Activated CD4-positive, alpha-beta memory T cell treated with anti-CD3 and anti-CD28 coated beads, Interleukin-2, amount 10 ng/mL, durations not matched to agents 7 days and 5 days (primary cell): Measurements from ENCODE around the gene LRFN4. TPM values are rescaled to one million over a fixed set of nuclear protein-coding genes. Genes with fewer than 3 reads are reported as not detected.

Experiments used
- CTCF ChIA-PET: fragments of 350-600 bp; sonication (Branson Sonifier 250); formaldehyde crosslinking; loops from one replicate; lab custom pipeline; 2021; ENCODE audit warnings: antibody characterized with exemption, inconsistent platforms; lab: Charles Lee
- POLR2A ChIA-PET: fragments of 350-600 bp; sonication (Branson Sonifier 250); formaldehyde crosslinking; loops from one replicate; lab custom pipeline; 2021; ENCODE audit warnings: antibody characterized with exemption; lab: Charles Lee
- DNase-seq: peaks from one replicate; pipeline ENCODE4 v3.0.0-alpha.2; 2020
- H3K27ac Mint-ChIP-seq: one replicate; pipeline ENCODE4 v1.8.0; 2021; ENCODE audit warnings: mild to moderate bottlenecking, mixed read lengths
- H3K27me3 Mint-ChIP-seq: one replicate; pipeline ENCODE4 v1.8.0; 2021; ENCODE audit warnings: mixed read lengths
- H3K36me3 Mint-ChIP-seq: one replicate; pipeline ENCODE4 v1.8.0; 2021; ENCODE audit warnings: low read depth, mixed read lengths
- H3K4me1 Mint-ChIP-seq: one replicate; pipeline ENCODE4 v1.8.0; 2021; ENCODE audit warnings: mixed read lengths
- H3K4me3 Mint-ChIP-seq: one replicate; pipeline ENCODE4 v1.8.0; 2021; ENCODE audit warnings: mild to moderate bottlenecking, mixed read lengths
- H3K9me3 Mint-ChIP-seq: one replicate; pipeline ENCODE4 v1.8.0; 2021; ENCODE audit warnings: mixed read lengths
- total RNA-seq, 2 experiments: library from RNA; stranded (reverse); gene quantifications; one replicate each; pipeline ENCODE4 v1.2.3, GENCODE V29; 2021

The LRFN4 gene
- total RNA-seq, 2 experiments from 2014 or later: 23.2 to 28.3 TPM

DNA sequence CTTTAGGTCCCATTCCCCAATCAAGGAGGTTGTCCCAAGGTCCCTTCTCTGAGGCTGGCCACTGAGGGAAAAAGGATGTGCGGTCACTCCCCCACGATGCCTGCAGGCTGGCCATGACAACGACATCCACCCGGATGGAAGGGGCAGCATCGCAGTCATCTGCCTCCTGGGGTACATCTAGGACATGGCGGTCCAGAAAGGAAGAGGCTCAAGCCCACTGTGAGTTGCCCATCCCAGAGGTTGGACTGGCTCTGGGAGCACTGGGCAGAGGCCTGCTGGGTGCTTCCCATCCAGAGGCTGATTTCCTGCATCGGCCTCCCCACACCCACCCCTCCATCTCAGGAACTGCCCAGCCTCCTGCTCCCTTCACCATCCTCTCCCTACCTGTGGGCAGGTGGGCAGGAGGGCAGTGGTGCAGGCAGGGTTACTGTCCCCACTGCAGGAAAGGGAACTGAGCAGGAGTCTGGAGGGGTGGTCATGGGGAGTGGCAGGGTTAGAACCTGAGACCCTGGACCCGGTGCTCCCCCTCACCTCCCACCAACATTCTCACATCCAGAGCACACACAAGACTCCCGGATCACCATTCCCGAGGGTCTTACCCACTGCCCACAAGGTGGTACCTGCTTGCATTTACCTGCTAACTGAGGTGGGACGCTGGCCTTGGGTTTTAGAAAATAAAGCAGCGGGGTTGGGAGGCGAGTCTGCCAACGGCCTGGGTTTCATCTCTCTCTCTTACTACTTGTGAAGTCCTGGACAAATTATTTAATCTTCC lies 9.2 kb upstream of the LRFN4 start:
- Mint-ChIP-seq H3K27me3 (no peaks in the 10 kb centered on the region), H3K9me3 (no peaks in the 10 kb centered on the region), H3K4me3 (no peak overlapping the region), H3K36me3 (peaks cover 8% of the 10 kb centered on the region), H3K4me1 (peaks cover 41% of the 10 kb centered on the region), H3K27ac (no peak overlapping the region)
- ChIA-PET CTCF (no interaction called here), POLR2A (no interaction called here)
- DNase-seq: no peak

DNA sequence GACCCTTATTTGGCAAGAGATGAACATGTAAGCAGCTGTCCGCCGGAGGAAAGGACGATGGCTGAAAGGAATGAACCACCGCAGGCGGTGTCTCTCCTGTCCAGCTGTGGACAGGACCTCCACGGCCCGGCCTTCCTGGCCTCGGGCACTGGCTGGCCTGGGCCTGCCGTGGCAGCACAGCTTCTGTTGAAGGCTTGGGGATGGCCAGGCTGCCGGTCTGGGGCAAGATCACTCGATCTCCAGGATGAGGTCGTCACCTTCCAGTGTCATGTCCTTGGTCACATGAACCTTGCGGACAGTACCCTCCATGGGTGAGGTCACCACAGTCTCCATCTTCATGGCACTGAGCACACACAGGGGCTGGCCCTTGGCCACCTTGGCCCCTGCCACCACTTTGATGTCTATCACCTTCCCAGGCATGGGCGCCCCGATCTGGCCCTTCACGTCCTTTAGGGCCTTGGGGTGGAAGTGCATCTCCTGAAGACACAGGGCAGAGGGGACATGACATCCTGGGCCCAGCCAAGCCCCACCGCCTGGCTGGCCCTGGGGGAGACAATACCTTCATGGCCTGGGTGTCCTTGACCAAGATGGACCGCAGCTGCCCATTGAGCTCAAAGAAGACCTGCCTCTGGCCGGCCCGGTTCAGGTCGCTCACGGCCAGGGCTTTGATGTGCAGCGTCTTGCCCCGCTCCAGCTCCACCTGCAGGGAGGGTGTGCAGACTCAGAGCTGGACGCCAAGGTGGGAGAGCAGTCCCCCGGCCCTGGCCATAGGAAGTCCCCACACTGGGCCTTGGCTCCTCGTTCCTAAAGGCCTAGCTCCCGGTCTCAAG lies 8.0 kb upstream of the LRFN4 start:
- Mint-ChIP-seq H3K9me3 (no peaks in the 10 kb centered on the region), H3K4me1 (peaks cover 39% of the 10 kb centered on the region), H3K27ac (no peak overlapping the region), H3K4me3 (no peak overlapping the region), H3K36me3 (peaks cover 7% of the 10 kb centered on the region), H3K27me3 (no peaks in the 10 kb centered on the region)
- ChIA-PET CTCF (no interaction called here), POLR2A (no interaction called here)
- DNase-seq: no peak

DNA sequence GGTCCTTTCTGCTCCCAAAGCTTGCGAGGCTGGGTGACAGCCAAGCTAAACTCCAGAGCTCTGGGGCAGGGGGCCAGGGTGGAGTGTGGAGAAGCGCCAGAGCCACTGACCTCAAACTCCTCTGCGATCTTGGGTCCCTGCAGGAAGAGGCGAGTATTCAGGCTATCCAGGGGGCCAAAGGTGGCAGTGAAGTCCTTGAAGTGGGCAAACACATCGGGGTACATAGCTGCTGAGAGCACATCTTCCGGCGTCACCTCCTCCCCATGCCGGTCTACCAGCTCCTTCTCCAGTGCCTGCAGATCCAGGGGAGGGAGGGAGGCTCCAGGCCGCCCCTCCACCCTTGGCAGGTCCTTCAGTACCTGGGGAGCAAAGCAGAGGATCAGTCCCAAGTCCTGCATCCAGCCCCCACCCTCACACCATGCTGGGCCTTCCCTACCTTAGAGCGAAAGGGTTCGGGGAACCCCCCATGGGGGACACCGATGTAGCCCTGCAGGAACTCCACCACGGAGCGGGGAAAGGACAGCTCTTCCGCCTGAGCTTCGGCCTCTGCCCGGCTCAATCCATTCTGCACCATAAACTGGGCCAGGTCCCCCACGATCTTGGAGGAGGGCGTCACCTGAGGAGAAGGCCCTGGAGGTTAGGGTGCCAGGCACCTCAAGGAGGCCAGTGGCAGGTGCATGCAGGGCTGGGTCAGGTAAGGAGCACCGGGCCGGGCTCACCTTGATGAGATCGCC lies 7.2 kb upstream of the LRFN4 start:
- no peak for DNase-seq
- POLR2A ChIA-PET: interaction anchor here (0.6 kb wide), 1 partner anchor 38 kb away, joined by 4 read pairs; no protein-coding TSS in a partner anchor
- H3K4me3 Mint-ChIP-seq: no peak overlapping the region
- H3K4me1 Mint-ChIP-seq: peaks cover 32% of the 10 kb centered on the region
- H3K36me3 Mint-ChIP-seq: peaks cover 7% of the 10 kb centered on the region
- CTCF ChIA-PET: no interaction called here
- H3K27me3 Mint-ChIP-seq: no peaks in the 10 kb centered on the region
- no peak overlapping the region for H3K27ac Mint-ChIP-seq
- H3K9me3 Mint-ChIP-seq: no peaks in the 10 kb centered on the region

DNA sequence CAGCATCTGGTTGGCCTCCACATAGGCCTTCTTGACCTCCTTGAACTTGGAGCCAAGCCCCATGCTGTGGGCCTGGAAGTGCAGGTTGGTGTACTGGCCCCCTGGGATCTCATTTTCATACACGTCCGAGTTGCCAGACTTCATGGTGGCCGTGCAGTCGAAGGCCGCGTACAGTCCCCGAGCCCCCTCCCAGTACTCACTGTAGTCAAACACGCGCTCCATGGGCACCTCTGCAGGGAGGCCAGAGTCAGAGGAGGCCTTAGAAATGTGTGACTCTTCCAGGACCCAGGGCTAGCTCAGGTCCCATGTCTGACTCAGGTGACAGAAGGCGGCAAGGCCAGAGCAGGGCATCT lies 6.7 kb upstream of the LRFN4 start:
- peaks cover 2% of the 10 kb centered on the region for H3K36me3 Mint-ChIP-seq
- no peaks in the 10 kb centered on the region for H3K9me3 Mint-ChIP-seq
- no peaks in the 10 kb centered on the region for H3K27me3 Mint-ChIP-seq
- POLR2A ChIA-PET: no interaction called here
- CTCF ChIA-PET: no interaction called here
- H3K4me1 Mint-ChIP-seq: peaks cover 30% of the 10 kb centered on the region
- no peak for DNase-seq
- H3K4me3 Mint-ChIP-seq: no peak overlapping the region
- H3K27ac Mint-ChIP-seq: no peak overlapping the region

DNA sequence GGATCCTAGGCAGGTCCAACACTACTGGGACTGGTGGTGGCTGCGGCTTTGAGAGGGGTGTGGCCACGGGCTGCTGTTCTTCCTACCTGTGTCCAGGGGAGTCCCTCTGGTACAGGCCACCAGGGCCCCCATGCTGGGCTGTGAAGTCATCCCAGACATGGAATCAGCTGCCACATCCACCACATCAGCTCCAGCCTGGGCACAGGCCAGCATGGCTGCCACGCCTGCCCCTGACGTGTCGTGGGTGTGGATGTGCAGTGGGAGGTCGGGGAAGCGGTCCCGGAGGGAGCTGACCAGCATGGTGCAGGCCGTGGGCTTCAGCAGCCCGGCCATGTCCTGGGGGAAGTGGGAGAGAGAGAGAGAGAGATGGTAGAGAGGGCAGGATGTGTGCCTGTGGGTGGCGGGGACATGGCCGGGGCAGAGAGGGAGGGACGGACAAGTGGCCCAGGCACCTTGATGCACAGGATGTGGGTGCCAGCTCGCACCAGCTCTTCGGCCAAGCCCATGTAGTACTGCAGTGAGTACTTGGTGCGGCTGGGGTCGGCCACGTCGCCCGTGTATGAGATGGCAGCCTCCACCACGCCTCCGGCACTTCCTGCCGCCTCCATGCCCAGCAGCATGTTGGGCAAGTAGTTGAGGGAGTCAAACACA lies 6.2 kb upstream of the LRFN4 start:
- no peaks in the 10 kb centered on the region for H3K36me3 Mint-ChIP-seq
- no peak overlapping the region for H3K27ac Mint-ChIP-seq
- DNase-seq: no peak
- CTCF ChIA-PET: interaction anchor here (1.8 kb wide), 1 partner anchor 8 kb away, joined by 15 read pairs; the partner anchor contains the start of gene RCE1
- no peaks in the 10 kb centered on the region for H3K9me3 Mint-ChIP-seq
- POLR2A ChIA-PET: interaction anchor here (6.1 kb wide), 1 partner anchor 7 kb away, joined by 177 read pairs; the partner anchor contains the start of gene RCE1
- H3K27me3 Mint-ChIP-seq: no peaks in the 10 kb centered on the region
- H3K4me1 Mint-ChIP-seq: peaks cover 32% of the 10 kb centered on the region
- no peak overlapping the region for H3K4me3 Mint-ChIP-seq

DNA sequence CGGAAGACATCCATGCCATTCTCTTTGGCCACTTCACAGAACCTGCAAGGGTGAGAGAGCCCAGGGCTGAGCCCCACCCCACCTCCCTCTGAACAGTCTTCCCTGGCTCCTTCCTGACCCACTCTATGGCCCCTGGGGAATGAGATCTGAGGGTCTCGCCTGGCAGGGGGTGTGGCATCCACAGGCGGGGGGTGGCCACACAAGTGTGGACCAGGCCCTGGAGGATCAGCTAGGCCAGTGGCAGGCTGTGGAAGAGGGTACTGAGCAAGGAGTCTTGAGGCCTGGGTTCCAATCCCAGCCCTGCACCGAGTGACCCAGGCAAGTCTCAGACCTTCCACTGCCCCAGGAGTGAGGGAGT lies 5.6 kb upstream of the LRFN4 start:
- H3K4me1 Mint-ChIP-seq: peaks cover 34% of the 10 kb centered on the region
- no peaks in the 10 kb centered on the region for H3K9me3 Mint-ChIP-seq
- no peaks in the 10 kb centered on the region for H3K27me3 Mint-ChIP-seq
- no peak overlapping the region for H3K4me3 Mint-ChIP-seq
- no peaks in the 10 kb centered on the region for H3K36me3 Mint-ChIP-seq
- ChIA-PET CTCF (interaction anchor here (1.1 to 1.8 kb wide), 2 partner anchors 9 to 12 kb away, joined by 4 to 15 read pairs; partner anchors contain the start of gene RCE1), POLR2A (interaction anchor here (6.1 kb wide), 1 partner anchor 8 kb away, joined by 177 read pairs; the partner anchor contains the start of gene RCE1)
- no peak overlapping the region for H3K27ac Mint-ChIP-seq
- no peak for DNase-seq

DNA sequence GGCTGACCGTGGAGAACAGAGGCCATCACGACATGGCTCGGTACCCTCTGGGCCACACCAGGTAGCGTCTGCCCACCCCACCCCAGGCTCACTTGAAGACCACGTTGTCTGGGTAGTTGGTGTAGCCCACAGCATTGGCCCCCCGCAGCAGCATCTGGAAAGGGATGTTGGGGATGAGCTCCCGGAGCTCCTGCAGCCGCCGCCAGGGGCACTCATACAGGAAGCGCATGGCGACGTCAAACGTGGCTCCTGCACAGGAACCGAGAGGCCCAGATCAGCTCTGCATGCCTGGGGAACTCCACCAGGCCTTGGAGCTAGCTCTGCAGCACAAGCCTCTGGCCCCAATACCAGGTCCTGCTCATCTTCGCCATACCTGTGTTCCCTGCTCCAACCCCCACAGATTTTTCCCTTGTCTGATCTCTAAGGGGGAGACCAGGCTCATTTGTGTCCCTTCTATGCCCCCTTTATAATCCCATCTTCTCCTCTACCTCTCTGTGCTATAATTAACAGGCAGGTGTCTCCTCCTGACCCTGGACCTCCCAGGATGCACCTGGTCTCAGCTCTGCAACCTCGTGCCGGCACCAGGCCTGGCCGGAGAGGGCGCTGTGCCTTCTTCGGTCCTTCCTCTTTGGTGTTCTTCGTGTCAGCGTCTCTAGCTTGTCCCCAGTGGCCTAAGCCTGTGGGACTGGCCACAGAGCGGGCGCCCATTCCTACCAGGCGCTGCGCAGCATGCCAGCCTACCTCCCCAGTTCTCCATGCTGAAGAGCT lies 5.0 kb upstream of the LRFN4 start:
- peak; percentile 51 for DNase-seq

DNA sequence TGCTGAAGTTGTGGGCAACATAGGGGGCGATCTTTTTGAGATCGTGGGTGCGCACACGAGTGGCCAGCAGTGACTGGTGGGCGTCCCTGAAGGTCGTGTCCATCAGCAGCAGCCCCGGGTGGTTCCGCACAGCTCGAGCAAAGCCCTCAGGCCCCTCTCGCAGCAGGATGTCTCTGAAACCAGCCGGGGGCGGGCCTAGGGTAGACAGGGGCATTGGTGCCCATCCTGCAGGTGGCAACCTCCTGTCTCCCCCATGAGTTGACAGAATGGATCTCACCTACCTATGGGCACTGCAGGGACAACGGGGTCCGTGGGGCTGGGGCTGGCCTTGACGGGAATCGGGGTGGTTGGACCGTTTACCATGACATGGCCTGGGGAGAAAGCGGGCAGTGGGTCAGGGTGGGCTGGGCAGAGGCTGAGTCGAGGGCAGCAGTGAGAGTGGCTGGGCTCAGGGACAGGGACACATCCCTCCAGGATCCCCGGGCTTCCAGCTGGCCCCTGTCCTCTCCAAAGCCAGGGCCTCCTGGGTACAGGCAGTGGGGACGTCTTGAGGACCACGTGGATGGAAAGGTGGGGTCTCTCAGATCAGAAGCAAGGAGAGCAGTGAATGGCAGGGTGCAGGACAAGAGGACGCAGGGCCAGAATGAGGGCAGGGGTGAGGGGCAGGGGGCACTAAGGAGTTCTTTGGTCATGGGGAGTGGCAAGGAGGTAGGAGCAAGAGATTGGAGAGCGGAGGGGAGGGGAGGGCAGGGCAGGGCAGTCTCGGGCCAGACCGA lies 4.2 kb upstream of the LRFN4 start:
- Mint-ChIP-seq H3K27ac (peak overlapping the region; percentile 62), H3K9me3 (no peaks in the 10 kb centered on the region), H3K36me3 (no peaks in the 10 kb centered on the region), H3K4me1 (peaks cover 30% of the 10 kb centered on the region), H3K27me3 (no peaks in the 10 kb centered on the region), H3K4me3 (no peak overlapping the region)
- no peak for DNase-seq
- ChIA-PET CTCF (interaction anchor here (1.1 to 1.8 kb wide), 2 partner anchors 10 to 13 kb away, joined by 4 to 15 read pairs; partner anchors contain the start of gene RCE1), POLR2A (interaction anchor here (1.1 to 6.1 kb wide), 2 partner anchors 9 to 236 kb away, joined by 5 to 177 read pairs; partner anchors contain the start of genes RBM14 and RCE1)

More for the DNA sequence above, 5.0 kb upstream of the LRFN4 start:
- Mint-ChIP-seq H3K9me3 (no peaks in the 10 kb centered on the region), H3K27me3 (no peaks in the 10 kb centered on the region), H3K4me3 (no peak overlapping the region), H3K4me1 (peaks cover 30% of the 10 kb centered on the region), H3K36me3 (no peaks in the 10 kb centered on the region), H3K27ac (peak overlapping the region; percentile 62)
- ChIA-PET POLR2A (interaction anchor here (1.1 to 6.1 kb wide), 2 partner anchors 8 to 235 kb away, joined by 5 to 177 read pairs; partner anchors contain the start of genes RBM14 and RCE1), CTCF (interaction anchor here (0.7 to 1.8 kb wide), 3 partner anchors 9 to 13 kb away, joined by 3 to 15 read pairs (median 4); partner anchors contain the start of gene RCE1)

DNA sequence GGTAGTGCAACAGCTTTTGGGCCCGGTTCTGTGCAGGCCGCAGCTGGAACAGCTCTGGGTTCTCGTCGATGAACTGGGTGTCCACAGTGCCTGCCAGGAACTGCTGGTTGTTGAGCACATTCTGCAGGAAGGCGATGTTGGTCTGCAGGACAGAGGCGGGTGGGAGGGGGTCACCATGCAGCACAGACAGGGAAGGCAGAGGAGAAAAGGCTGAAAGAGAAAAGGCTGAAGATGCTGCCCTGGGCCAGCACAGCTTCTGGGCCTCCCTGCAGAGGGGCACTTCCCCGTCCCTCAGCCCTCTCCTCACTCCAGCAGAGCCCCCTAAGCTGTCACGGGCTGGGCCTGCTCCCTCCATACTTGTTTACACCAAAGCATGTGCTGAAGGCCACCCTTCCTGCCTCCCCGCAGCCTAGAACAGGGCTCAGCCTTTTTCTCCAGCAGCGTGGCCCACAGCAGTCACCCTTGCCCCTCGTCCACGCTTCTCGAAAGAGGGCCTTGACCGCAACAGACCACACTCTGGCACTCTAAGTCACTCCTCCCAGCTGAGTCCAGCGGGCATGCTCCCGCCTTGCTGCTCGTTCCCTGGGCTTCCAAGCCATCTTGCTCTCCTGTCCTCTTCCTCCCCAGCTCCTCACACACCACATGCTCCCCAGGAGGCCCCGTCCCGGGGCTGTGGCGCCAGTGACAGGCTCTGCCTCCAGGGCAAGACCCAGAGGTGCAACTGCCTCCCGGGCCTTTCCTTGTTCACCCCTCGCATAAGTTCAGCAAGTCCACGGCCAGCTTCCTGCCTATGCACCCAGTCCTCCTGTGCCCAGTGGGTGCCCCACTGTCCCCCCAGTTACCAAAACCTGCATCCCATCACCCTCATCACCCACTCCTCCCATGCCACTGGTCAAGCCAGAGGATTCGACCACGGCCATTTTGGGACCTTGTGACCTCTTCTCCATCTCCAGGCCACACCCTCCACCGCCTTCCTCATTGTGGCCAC lies 3.3 kb upstream of the LRFN4 start:
- ChIA-PET CTCF (interaction anchor here (2.7 kb wide), 1 partner anchor 10 kb away, joined by 21 read pairs; the partner anchor contains the start of gene RCE1), POLR2A (interaction anchor here (1.1 to 6.1 kb wide), 2 partner anchors 10 to 237 kb away, joined by 5 to 177 read pairs; partner anchors contain the start of genes RBM14 and RCE1)
- Mint-ChIP-seq H3K4me1 (peaks cover 35% of the 10 kb centered on the region), H3K27me3 (no peaks in the 10 kb centered on the region), H3K9me3 (no peaks in the 10 kb centered on the region), H3K36me3 (no peaks in the 10 kb centered on the region), H3K4me3 (no peak overlapping the region), H3K27ac (no peak overlapping the region)
- DNase-seq: no peak

DNA sequence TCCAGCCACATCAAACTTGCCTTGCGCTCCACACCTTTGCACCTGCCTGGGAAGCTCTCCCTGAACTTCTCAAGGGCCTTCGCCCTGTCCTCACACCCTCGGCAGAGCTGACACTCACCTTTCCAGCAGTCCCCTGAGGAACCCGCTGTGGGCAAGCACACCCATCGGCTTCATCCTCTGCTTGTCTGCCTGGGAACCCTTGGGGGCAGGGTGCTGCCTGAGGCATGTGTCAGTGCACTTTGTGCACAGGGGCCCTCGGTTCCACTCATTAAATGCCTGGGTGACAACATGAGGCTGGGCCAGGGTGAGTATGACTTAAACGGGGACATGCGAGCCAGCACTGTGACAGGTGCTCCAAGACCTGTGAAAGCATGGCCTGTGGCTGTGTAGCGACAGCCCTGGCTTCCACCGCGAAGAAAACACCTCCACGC lies 2.6 kb upstream of the LRFN4 start:
- H3K4me1 Mint-ChIP-seq: peaks cover 35% of the 10 kb centered on the region
- ChIA-PET POLR2A (interaction anchor here (6.1 kb wide), 1 partner anchor 11 kb away, joined by 177 read pairs; the partner anchor contains the start of gene RCE1), CTCF (interaction anchor here (2.7 kb wide), 1 partner anchor 10 kb away, joined by 21 read pairs; the partner anchor contains the start of gene RCE1)
- no peaks in the 10 kb centered on the region for H3K27me3 Mint-ChIP-seq
- H3K4me3 Mint-ChIP-seq: peak overlapping the region; percentile 11
- H3K9me3 Mint-ChIP-seq: no peaks in the 10 kb centered on the region
- H3K27ac Mint-ChIP-seq: no peak overlapping the region
- DNase-seq: no peak
- no peaks in the 10 kb centered on the region for H3K36me3 Mint-ChIP-seq
